Testis (tissue), 3 donors: ENCODE measurements around the gene CDK5RAP1. TPM values are rescaled to one million over a fixed set of nuclear protein-coding genes. Genes with fewer than 3 reads are reported as not detected.

ENCODE experiments used
- DNase-seq: peaks from one replicate; pipeline ENCODE4 v3.0.0-alpha.2; 2019
- H3K27ac ChIP-seq, 2 donors: fragments of 200-600 bp; sonication (generic); one replicate each; pipeline ENCODE4 v1.5.1; 2019
- H3K27me3 ChIP-seq: fragments of 200-600 bp; sonication (generic); one replicate; pipeline ENCODE4 v1.5.1; 2019
- H3K36me3 ChIP-seq: fragments of 200-600 bp; sonication (generic); one replicate; pipeline ENCODE4 v1.5.1; 2017; ENCODE audit warnings: low read depth; ENCODE audit errors: missing control alignments
- H3K4me1 ChIP-seq: fragments of 200-600 bp; sonication (generic); one replicate; pipeline ENCODE4 v1.5.1; 2019
- H3K4me3 ChIP-seq, 2 donors: fragments of 200-600 bp; sonication (generic); one replicate each; pipeline ENCODE4 v1.5.1; 2017 to 2019
- H3K9me3 ChIP-seq: fragments of 200-600 bp; sonication (generic); one replicate; pipeline ENCODE4 v1.5.1; 2017
- POLR2A ChIP-seq: fragments of 450-650 bp; IDR thresholded peaks from one replicate; pipeline ENCODE4 v1.6.1; 2017; ENCODE audit warnings: antibody characterized with exemption, mild to moderate bottlenecking, moderate library complexity
- WGBS, 2 donors: methylation state at CpG; one replicate each; pipeline ENCODE4 v1.1.5; 2018; 5-methylcytosine and 5-hydroxymethylcytosine counted together
- intact Hi-C: fragments of 100-400 bp; cut with DNase I; formaldehyde crosslinking; loops from one replicate; pipeline ENCODE4 v1.15.1; 2023; ENCODE audit warnings: low total_unique reads
- polyA plus RNA-seq: library from polyadenylated mRNA; stranded (reverse); fragments of 350-450 nt; fragmentation: Illumina TruSeq; extraction: RNeasy Lipid Tissue Mini Kit (QIAGEN cat#74804); gene quantifications from one replicate; pipeline ENCODE4 v1.2.3, GENCODE V29; 2014; ENCODE audit warnings: low read depth, low replicate concordance; ENCODE audit not compliant: insufficient read depth
- total RNA-seq, 2 donors: library from RNA; depleted of rRNA; stranded (reverse); fragments of >200 nt; gene quantifications; one replicate each; pipeline ENCODE4 v1.2.3, GENCODE V29; 2016
- TF ChIP-seq, protein P1 (sequence below), 3 experiments: fragments of 450-650 bp in 2 of 3; fragments of 200-600 bp in 1 of 3; sonication (generic) in 1 of 3; IDR thresholded peaks; one replicate each; pipeline ENCODE4 v1.5.1; 2016 to 2019; ENCODE audit warnings: antibody characterized with exemption in 3 of 3, mild to moderate bottlenecking in 2 of 3, moderate library complexity in 1 of 3

The CDK5RAP1 gene
- total and polyA plus RNA-seq, 3 donors from 2014 or later: 30.8 to 36.6 (median 35.9) TPM

DNA sequence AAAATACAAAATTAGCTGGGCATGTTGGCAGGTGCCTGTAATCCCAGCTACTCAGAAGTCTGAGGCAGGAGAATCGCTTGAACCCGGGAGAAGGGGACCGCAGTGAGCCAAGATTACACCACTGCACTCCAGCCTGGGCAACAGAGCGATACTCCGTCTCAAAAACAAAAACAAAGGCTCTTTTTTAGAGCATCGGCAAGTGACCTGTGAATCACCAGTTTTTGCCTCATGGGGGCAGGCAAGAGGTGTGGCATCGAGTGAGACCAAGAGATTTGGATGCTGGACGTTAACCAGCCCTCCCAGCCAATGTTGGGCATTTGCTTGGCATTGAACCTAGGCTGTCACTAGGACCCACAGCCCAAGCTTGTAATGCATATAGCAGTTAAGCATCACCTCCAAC lies 14.6 kb upstream of the CDK5RAP1 start:
- Histone ChIP-seq H3K4me1 (peaks cover 12% of the 10 kb centered on the region), H3K4me3 (no peak overlapping the region), H3K27me3 (no peaks in the 10 kb centered on the region), H3K9me3 (no peaks in the 10 kb centered on the region), H3K27ac (no peak overlapping the region), H3K36me3 (no peaks in the 10 kb centered on the region)
- peak; percentile 59 for DNase-seq
- WGBS, 2 donors: 35 to 62% methylated on average over 8 of the region's 8 CpGs
- TF ChIP-seq, protein P1, sequence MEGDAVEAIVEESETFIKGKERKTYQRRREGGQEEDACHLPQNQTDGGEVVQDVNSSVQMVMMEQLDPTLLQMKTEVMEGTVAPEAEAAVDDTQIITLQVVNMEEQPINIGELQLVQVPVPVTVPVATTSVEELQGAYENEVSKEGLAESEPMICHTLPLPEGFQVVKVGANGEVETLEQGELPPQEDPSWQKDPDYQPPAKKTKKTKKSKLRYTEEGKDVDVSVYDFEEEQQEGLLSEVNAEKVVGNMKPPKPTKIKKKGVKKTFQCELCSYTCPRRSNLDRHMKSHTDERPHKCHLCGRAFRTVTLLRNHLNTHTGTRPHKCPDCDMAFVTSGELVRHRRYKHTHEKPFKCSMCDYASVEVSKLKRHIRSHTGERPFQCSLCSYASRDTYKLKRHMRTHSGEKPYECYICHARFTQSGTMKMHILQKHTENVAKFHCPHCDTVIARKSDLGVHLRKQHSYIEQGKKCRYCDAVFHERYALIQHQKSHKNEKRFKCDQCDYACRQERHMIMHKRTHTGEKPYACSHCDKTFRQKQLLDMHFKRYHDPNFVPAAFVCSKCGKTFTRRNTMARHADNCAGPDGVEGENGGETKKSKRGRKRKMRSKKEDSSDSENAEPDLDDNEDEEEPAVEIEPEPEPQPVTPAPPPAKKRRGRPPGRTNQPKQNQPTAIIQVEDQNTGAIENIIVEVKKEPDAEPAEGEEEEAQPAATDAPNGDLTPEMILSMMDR (IDR thresholded peaks at IDR 0.05): peak in 2 of 3 experiments; percentile 22 to 36
- no peak for TF ChIP-seq POLR2A
- intact Hi-C loops: no loop called here

DNA sequence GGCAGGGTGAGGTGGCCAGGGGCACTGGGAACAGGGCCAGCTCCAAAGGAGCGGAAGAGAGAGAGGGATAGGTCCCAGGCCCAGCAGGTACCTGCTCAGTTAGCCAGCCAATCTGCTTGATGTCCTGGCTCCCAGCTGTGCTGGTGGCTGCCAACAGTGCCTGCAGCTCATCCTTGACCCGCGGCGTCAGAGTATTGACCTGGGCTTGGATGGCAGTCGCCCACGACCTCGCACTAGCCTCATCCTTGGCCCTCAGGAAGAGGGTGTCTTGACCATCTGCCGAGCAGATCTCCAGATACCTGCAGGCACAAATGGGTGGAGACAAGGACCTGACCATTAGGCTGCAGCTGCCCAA lies 11.1 kb upstream of the CDK5RAP1 start:
- 77 to 89% methylated on average over 4 to 8 of the region's 8 CpGs for WGBS, 2 donors
- Histone ChIP-seq H3K9me3 (no peaks in the 10 kb centered on the region), H3K27ac (no peak overlapping the region), H3K4me3 (no peak overlapping the region), H3K4me1 (no peaks in the 10 kb centered on the region), H3K36me3 (no peaks in the 10 kb centered on the region), H3K27me3 (no peaks in the 10 kb centered on the region)
- DNase-seq: no peak
- intact Hi-C loops: no loop called here
- TF ChIP-seq, protein P1 (IDR thresholded peaks at IDR 0.05): no peak
- no peak for TF ChIP-seq POLR2A

DNA sequence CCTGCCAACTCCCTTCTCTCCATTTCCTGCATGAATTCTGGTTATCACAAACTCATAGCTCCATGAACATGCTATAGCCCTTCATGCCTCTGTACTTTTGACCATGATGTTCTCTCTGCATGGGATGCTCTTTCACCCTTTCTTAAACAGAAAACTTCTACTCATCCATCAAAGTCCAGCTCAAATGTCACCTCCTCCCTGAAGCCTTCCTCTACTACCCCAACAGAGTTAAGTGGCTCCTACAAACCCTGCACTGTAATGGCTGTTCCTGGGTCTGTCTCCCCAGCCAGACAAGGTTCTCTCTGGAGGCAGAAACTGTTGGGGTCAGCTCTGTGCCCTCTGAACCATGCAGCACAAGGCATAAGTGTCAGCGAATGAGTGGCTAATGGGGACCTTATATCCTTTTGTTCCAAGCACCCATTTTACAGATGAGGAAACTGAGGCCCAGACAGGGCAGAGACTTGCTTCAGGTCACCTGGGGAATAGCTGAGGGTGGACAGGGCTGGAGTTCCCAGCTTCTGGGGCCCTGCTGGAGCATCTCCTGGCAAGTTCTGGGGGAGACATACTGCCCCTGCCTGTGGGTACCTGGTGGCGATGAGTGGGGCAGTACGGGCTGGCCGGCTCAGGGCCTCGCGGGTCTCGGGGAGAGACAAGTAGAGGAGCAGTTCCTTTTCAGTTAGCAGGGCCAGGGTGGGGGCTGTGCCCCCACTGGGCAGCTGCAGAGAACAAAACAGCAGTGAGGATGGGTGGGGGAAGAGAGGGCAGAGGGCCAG lies 10.6 kb upstream of the CDK5RAP1 start:
- no peaks in the 10 kb centered on the region for H3K9me3 ChIP-seq
- DNase-seq: no peak
- H3K27ac ChIP-seq: no peak overlapping the region
- intact Hi-C loops: no loop called here
- TF ChIP-seq, protein P1 (IDR thresholded peaks at IDR 0.05): no peak
- TF ChIP-seq POLR2A: no peak
- H3K4me1 ChIP-seq: no peaks in the 10 kb centered on the region
- 76 to 93% methylated on average over 2 to 7 of the region's 7 CpGs for WGBS, 2 donors
- no peaks in the 10 kb centered on the region for H3K27me3 ChIP-seq
- H3K36me3 ChIP-seq: no peaks in the 10 kb centered on the region
- H3K4me3 ChIP-seq: no peak overlapping the region

DNA sequence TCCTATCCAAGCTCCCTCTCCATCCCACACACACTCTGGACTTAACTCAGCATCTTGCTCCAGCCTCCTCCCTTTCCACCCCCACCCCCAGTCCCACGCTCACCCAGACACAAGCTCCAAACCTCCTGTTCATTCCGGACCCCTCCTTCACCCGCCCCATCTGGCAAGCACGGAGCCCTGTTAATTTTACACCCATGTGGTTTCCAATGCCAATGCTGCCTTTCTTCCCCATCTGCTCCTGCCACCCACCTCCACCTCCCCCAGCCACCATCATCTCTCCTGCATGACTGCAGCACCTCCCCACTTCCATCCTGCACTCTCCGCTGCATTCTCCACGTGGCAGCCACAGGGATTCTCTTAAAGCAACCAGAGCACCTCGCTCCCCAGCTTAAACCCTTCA lies 9.9 kb upstream of the CDK5RAP1 start:
- Histone ChIP-seq H3K4me1 (no peaks in the 10 kb centered on the region), H3K27me3 (no peaks in the 10 kb centered on the region), H3K36me3 (no peaks in the 10 kb centered on the region), H3K27ac (no peak overlapping the region), H3K9me3 (no peaks in the 10 kb centered on the region), H3K4me3 (no peak overlapping the region)
- no peak for DNase-seq
- TF ChIP-seq POLR2A: no peak
- TF ChIP-seq, protein P1 (IDR thresholded peaks at IDR 0.05): no peak
- intact Hi-C loops: no loop called here
- WGBS, 2 donors: 84 to 87% methylated on average over 7 of the region's 7 CpGs
